ENCODE results near the gene SLC25A33. TPM values are rescaled to one million over a fixed set of nuclear protein-coding genes. Genes with fewer than 3 reads are reported as not detected.
"Not testable (repeated sequence)": the region's sequence is repeated elsewhere in the genome, so short reads cannot be mapped to it uniquely, and the experiment has no call there.

Gene SLC25A33
- total RNA-seq, 4 donors from 2014 or later, result 2.5 to 5.5 (median 2.9) TPM

DNA sequence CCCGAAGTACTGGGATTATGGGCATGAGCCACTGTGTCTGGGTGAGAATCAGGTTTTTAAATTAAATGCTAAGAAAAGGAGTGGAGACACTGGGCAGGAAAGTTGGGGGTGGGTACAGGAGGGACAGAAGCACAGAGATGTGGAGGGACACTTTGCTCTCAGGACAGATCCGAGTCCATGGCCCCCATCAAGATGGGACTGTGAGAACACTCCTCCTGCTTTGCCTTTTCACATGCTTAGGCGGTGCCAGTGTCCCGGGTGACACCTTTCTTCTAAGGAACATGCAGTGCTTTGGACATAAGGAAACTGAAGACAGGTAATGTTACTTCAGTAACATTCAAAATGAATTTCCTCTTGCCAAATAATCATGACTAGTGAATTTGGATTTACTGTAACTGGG is 16.7 kb downstream of the SLC25A33 start:
- Histone ChIP-seq H3K9me3 (no peaks in the 10 kb centered on the region), H3K4me3 (no peak overlapping the region), H3K27ac (peak overlapping the region in 1 of 4 donors; percentile 30), H3K27me3 (no peaks in the 10 kb centered on the region), H3K36me3 (peaks cover 0 to 19% (median 0%) of the 10 kb centered on the region in 3 donors), H3K4me1 (peaks cover 0 to under 1% (median 0%) of the 10 kb centered on the region in 4 donors)
- no peak for DNase-seq
- TF ChIP-seq CTCF (IDR thresholded peaks at IDR 0.05), result no peak
- TF ChIP-seq POLR2A (IDR thresholded peaks at IDR 0.05), result no peak

DNA sequence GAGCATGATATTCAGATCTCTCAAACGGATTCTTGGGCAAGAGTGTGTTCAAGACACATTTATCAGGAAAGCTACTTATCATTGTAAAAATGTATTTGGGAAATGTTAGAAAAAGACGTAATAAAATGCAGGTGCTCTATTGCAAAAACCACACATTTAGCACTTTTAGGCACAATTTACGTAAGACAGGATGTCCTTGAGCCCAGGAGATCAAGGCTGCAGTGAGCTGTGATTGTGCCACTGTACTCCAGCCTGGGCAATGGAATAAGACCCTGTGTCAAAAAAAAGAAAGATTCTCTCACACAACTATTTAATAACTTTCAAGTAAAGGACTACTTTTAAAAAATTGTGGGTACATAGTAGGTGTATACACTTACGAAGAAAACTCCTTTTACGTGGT is 18.4 kb downstream of the SLC25A33 start:
- Histone ChIP-seq H3K27ac (no peak overlapping the region), H3K4me3 (no peak overlapping the region), H3K36me3 (peaks cover 0 to 19% (median 0%) of the 10 kb centered on the region in 3 donors), H3K9me3 (no peaks in the 10 kb centered on the region), H3K4me1 (peaks cover 0 to 11% (median 0%) of the 10 kb centered on the region in 4 donors), H3K27me3 (no peaks in the 10 kb centered on the region)
- no peak for DNase-seq
- TF ChIP-seq CTCF (IDR thresholded peaks at IDR 0.05) (no peak), POLR2A (IDR thresholded peaks at IDR 0.05) (no peak)

DNA sequence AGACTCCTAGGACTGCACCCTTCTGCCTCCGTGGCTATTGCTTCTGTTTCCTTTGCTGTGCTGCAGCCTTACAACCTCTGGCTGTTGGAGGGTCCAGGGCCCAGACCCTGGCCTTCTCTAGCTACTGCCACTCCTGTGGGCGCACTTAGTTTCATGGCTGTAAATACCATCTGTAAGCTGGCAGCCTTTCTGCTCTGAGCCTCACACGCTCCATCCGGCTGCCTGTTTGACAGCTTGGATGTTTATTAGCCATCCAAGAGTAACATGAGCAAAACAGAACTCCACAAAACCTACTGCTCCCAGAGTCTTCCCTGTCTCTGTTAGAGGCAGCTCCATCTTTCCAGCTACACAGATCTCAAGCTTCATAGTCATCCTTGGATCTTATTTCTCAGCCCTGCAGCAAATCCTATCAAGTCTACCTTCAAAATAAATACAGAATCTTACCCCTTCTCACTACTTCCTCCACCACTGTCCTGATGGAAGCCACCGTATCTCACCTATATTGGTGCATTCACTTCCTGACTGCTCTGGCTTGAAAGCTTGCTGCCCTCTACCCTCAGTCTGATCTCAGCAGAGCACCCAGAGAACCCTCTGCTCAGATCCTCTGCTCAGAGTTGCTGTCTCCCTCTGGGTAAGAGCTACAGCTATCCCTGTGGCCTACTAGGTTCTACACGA is 19.1 kb downstream of the SLC25A33 start:
- no peaks in the 10 kb centered on the region for H3K27me3 ChIP-seq
- peaks cover 0 to 11% (median 0%) of the 10 kb centered on the region in 4 donors for H3K4me1 ChIP-seq
- TF ChIP-seq POLR2A (IDR thresholded peaks at IDR 0.05), result no peak
- no peak for TF ChIP-seq CTCF (IDR thresholded peaks at IDR 0.05)
- H3K36me3 ChIP-seq, result peaks cover 0 to 19% (median 0%) of the 10 kb centered on the region in 3 donors
- no peaks in the 10 kb centered on the region for H3K9me3 ChIP-seq
- no peak overlapping the region for H3K27ac ChIP-seq
- no peak for DNase-seq
- H3K4me3 ChIP-seq, result no peak overlapping the region

DNA sequence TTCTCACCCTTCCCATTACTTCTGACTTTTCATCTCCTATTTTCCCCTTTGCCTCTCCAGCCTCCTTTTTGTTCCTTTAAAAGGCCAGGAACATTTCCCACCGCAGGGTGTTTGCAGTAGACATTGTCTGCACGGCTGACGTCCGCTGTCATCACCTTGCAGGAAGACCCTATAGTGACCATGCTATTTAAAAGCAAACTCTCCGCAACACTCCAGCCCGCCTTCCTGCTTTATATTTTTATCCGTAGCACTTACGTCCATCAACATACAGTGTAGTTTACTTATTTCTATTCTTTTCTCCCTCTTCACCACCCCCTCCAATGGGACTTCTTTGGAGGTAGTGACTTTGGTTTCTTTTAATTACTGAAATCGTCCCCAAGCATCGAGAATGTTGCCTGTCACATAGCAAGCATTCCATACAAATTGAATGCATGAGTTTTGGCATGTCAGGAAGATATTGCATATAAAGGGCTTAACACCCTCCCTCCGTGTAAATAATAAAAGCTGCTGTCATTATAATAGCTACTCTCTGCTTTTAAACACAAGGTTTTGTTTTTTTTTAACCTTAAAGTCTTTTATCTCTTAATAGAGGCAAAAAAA is 19.8 kb downstream of the SLC25A33 start:
- H3K4me1 ChIP-seq, result peaks cover 0 to 11% (median 0%) of the 10 kb centered on the region in 4 donors

GRCh38 chr1:9559673-9560072 is 20.4 kb downstream of the SLC25A33 start:
- Histone ChIP-seq H3K36me3 (peaks cover 0 to 19% (median 0%) of the 10 kb centered on the region in 3 donors), H3K27me3 (no peaks in the 10 kb centered on the region), H3K9me3 (no peaks in the 10 kb centered on the region), H3K4me3 (no peak overlapping the region), H3K4me1 (peaks cover 0 to 11% (median 0%) of the 10 kb centered on the region in 4 donors), H3K27ac (no peak overlapping the region)
- no peak for DNase-seq
- TF ChIP-seq POLR2A (IDR thresholded peaks at IDR 0.05) (no peak), CTCF (IDR thresholded peaks at IDR 0.05) (no peak)

More for the DNA sequence above, 19.8 kb downstream of the SLC25A33 start:
- Histone ChIP-seq H3K36me3 (peaks cover 0 to 19% (median 0%) of the 10 kb centered on the region in 3 donors), H3K4me3 (no peak overlapping the region), H3K27ac (no peak overlapping the region), H3K27me3 (no peaks in the 10 kb centered on the region), H3K9me3 (no peaks in the 10 kb centered on the region)
- TF ChIP-seq CTCF (IDR thresholded peaks at IDR 0.05) (no peak), POLR2A (IDR thresholded peaks at IDR 0.05) (no peak)
- DNase-seq, result no peak

DNA sequence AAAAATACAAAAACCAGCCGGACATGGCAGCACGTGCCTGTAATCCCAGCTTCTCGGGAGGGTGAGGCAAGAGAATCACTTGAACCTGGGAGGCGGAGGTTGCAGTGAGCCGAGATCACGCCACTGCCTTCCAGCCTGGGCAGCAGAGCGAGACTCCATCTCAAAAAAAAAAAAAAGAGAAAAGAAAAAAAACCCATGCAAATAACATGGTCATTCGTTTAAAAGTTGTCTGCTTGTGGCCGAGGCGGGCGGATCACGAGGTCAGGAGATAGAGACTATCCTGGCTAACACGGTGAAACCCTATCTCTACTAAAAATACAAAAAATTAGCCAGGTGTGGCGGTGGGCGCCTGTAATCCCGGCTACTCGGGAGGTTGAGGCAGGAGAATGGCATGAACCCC is 20.8 kb downstream of the SLC25A33 start:
- not testable (repeated sequence) for H3K9me3 ChIP-seq, H3K27me3 ChIP-seq
- H3K36me3 ChIP-seq, result peaks cover 0 to 19% (median 0%) of the 10 kb centered on the region in 3 donors
- peak in 2 of 3 donors; percentile 51 to 54 for DNase-seq
- H3K4me1 ChIP-seq, result peaks cover 0 to 11% (median 0%) of the 10 kb centered on the region in 4 donors
- peak overlapping the region in 1 of 4 donors; percentile 31 for H3K27ac ChIP-seq
- H3K4me3 ChIP-seq, result peak overlapping the region in 1 of 4 donors; percentile 9

Measured in Peyer's patch (tissue), 4 donors.